ENCODE results near the gene LRRC74A.
A peak's percentile ranks its signal among the peaks of the same experiment; 100 is the strongest.

The LRRC74A gene

DNA sequence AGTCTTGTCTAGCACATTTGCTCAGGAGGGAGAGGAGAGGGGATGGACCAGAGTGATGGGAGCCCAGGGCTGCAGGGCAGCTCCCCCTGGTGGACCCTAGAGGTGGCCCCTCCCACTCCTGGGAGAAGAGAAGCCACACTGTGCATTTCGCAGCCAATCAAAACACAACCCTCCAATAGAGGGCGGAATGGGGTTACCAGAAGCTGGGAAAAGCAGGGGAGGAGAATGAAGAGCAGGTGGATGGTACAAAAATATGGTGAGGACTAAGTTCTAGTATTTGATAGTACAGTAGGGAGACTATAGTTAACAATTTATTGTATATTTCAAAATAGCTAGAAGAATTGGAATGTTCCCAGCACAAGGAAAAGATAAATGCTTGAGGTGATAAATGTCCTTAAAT, 41.3 kb upstream of the LRRC74A start:
- Histone ChIP-seq H3K4me2 (ENCODE audit: low read length) (no peak overlapping the region), H3K9me3 (ENCODE audit: insufficient read depth, low read length) (no peaks in the 10 kb centered on the region), H2AFZ (ENCODE audit: low read depth, low read length) (no peak overlapping the region), H3K27me3 (ENCODE audit: low read depth, low read length) (no peaks in the 10 kb centered on the region), H3K27ac (ENCODE audit: low read length) (no peak overlapping the region), H3K4me3 (ENCODE audit: low read length) (no peak overlapping the region), H3K36me3 (replicated peaks; ENCODE audit: low read depth, low read length) (peaks cover 14% of the 10 kb centered on the region), H4K20me1 (ENCODE audit: insufficient read depth, low read length) (no peaks in the 10 kb centered on the region), H3K4me1 (ENCODE audit: low read length) (no peaks in the 10 kb centered on the region), H3K9ac (ENCODE audit: low read length) (no peak overlapping the region), H3K79me2 (ENCODE audit: low read length) (no peaks in the 10 kb centered on the region)
- no peak for TF ChIP-seq EZH2phosphoT487 (IDR thresholded peaks at IDR 0.05; ENCODE audit: low read depth)
- TF ChIP-seq, protein P1, sequence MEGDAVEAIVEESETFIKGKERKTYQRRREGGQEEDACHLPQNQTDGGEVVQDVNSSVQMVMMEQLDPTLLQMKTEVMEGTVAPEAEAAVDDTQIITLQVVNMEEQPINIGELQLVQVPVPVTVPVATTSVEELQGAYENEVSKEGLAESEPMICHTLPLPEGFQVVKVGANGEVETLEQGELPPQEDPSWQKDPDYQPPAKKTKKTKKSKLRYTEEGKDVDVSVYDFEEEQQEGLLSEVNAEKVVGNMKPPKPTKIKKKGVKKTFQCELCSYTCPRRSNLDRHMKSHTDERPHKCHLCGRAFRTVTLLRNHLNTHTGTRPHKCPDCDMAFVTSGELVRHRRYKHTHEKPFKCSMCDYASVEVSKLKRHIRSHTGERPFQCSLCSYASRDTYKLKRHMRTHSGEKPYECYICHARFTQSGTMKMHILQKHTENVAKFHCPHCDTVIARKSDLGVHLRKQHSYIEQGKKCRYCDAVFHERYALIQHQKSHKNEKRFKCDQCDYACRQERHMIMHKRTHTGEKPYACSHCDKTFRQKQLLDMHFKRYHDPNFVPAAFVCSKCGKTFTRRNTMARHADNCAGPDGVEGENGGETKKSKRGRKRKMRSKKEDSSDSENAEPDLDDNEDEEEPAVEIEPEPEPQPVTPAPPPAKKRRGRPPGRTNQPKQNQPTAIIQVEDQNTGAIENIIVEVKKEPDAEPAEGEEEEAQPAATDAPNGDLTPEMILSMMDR (IDR thresholded peaks at IDR 0.05; ENCODE audit: low read depth, low read length), result peak; percentile 89

DNA sequence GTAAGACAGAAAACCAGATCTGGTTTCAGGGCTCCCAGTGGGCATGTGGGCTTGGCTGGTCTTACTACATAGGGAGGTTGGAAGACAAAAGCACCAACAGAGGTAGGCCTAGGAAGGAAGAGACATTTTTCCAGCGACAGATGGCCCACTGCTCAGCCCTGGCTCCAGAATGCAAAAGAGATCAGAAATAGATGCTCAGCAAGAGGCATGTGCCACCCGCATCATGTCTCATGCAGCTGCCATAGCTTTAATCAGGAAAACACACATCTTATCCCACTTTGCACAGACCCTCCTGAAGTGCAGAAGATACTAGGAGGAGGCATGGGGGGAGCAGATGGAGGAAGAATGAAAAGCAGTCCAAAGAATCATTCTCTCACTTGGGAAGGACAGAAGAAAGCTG, 39.6 kb upstream of the LRRC74A start:
- Histone ChIP-seq H3K27me3 (ENCODE audit: low read depth, low read length) (no peaks in the 10 kb centered on the region), H3K79me2 (ENCODE audit: low read length) (no peaks in the 10 kb centered on the region), H3K9me3 (ENCODE audit: insufficient read depth, low read length) (no peaks in the 10 kb centered on the region), H3K27ac (ENCODE audit: low read length) (no peak overlapping the region), H3K4me2 (ENCODE audit: low read length) (no peak overlapping the region), H2AFZ (ENCODE audit: low read depth, low read length) (no peak overlapping the region), H3K4me1 (ENCODE audit: low read length) (no peaks in the 10 kb centered on the region), H3K9ac (ENCODE audit: low read length) (no peak overlapping the region), H4K20me1 (ENCODE audit: insufficient read depth, low read length) (no peaks in the 10 kb centered on the region), H3K4me3 (ENCODE audit: low read length) (no peak overlapping the region), H3K36me3 (replicated peaks; ENCODE audit: low read depth, low read length) (peaks cover 20% of the 10 kb centered on the region)
- TF ChIP-seq, protein P1 (IDR thresholded peaks at IDR 0.05; ENCODE audit: low read depth, low read length), result no peak
- TF ChIP-seq EZH2phosphoT487 (IDR thresholded peaks at IDR 0.05; ENCODE audit: low read depth), result no peak

DNA sequence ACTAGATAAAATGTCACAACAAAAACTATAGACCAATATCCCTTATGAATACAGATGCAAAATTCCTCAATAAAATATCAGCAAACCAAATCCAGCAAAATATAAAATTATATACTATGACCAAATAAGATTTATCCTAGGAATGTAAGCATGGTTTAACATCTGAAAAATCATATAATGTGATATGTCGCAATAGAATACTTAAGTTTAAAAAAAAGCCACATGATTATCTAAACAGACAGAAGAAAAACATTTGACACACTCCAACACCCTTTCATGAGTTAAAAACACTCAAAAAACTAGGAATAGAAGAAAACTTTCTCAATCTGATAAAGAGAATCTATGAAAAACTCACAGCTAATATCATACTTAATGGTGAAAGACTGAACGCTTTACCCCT, 33.8 kb upstream of the LRRC74A start:
- Histone ChIP-seq H3K4me1 (ENCODE audit: low read length) (no peaks in the 10 kb centered on the region), H3K36me3 (replicated peaks; ENCODE audit: low read depth, low read length) (peaks cover 16% of the 10 kb centered on the region)
- TF ChIP-seq, protein P1 (IDR thresholded peaks at IDR 0.05; ENCODE audit: low read depth, low read length), result no peak
- TF ChIP-seq EZH2phosphoT487 (IDR thresholded peaks at IDR 0.05; ENCODE audit: low read depth), result no peak

DNA sequence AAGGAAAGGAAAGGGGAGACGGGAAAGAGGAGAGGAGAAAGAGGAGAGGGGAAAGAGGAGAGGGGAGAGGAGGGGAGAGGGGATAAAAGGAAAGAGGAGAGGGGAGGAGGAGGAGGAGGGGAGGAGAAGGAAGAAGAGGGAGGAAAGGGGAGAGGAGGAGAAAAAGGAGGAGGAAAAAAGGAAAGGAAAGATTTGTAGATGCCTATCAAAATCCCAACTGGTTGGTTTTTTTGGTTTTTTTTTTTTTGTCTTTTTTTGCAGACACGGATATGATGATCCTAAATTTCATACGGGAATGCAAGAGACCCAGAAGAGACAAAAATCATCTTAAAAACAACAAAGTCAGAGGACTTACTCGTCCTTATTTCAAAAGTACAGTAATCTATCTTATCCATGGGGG, 32.9 kb upstream of the LRRC74A start:
- Histone ChIP-seq H3K27me3 (ENCODE audit: low read depth, low read length) (no peaks in the 10 kb centered on the region), H3K4me1 (ENCODE audit: low read length) (no peaks in the 10 kb centered on the region), H3K9ac (ENCODE audit: low read length) (no peak overlapping the region), H3K4me2 (ENCODE audit: low read length) (no peak overlapping the region), H3K27ac (ENCODE audit: low read length) (no peak overlapping the region), H2AFZ (ENCODE audit: low read depth, low read length) (no peak overlapping the region), H3K79me2 (ENCODE audit: low read length) (no peaks in the 10 kb centered on the region), H3K9me3 (ENCODE audit: insufficient read depth, low read length) (no peaks in the 10 kb centered on the region), H4K20me1 (ENCODE audit: insufficient read depth, low read length) (no peaks in the 10 kb centered on the region), H3K4me3 (ENCODE audit: low read length) (no peak overlapping the region), H3K36me3 (replicated peaks; ENCODE audit: low read depth, low read length) (peaks cover 16% of the 10 kb centered on the region)
- TF ChIP-seq EZH2phosphoT487 (IDR thresholded peaks at IDR 0.05; ENCODE audit: low read depth), result no peak
- TF ChIP-seq, protein P1 (IDR thresholded peaks at IDR 0.05; ENCODE audit: low read depth, low read length), result no peak

More for the DNA sequence above, 33.8 kb upstream of the LRRC74A start:
- no peak overlapping the region for H3K27ac ChIP-seq (ENCODE audit: low read length)
- no peaks in the 10 kb centered on the region for H3K79me2 ChIP-seq (ENCODE audit: low read length)
- no peaks in the 10 kb centered on the region for H3K9me3 ChIP-seq (ENCODE audit: insufficient read depth, low read length)
- H3K4me2 ChIP-seq (ENCODE audit: low read length), result no peak overlapping the region
- no peak overlapping the region for H3K9ac ChIP-seq (ENCODE audit: low read length)
- H4K20me1 ChIP-seq (ENCODE audit: insufficient read depth, low read length), result no peaks in the 10 kb centered on the region
- H3K4me3 ChIP-seq (ENCODE audit: low read length), result no peak overlapping the region
- no peak overlapping the region for H2AFZ ChIP-seq (ENCODE audit: low read depth, low read length)
- no peaks in the 10 kb centered on the region for H3K27me3 ChIP-seq (ENCODE audit: low read depth, low read length)

Measured in OCI-LY3 (cell line).